K562 (cell line): ENCODE data around the gene MBNL2. TPM values are rescaled to one million over a fixed set of nuclear protein-coding genes. Genes with fewer than 3 reads are reported as not detected.

Experiments used
- ATAC-seq: fragments of 200-7000 bp; cut with Tn5 transposase; 3 replicates; pipeline ENCODE4 v1.9.1; 2020; ENCODE audit warnings: moderate library complexity
- BruUV-seq: library from RNA; stranded (reverse); fragments of 400-500 nt; replicated peaks from 2 replicates; lab custom pipeline; 2021; lab: Mats Ljungman, UMichigan
- CTCF ChIA-PET: fragments of 300-600 bp; formaldehyde crosslinking; extraction: SDS; loops from one replicate; lab custom pipeline; 2021; ENCODE audit warnings: low intra/inter-chr PET ratio; lab: Yijun Ruan, JAX
- POLR2A ChIA-PET: fragments of 300-600, 350-650 bp; sonication (Branson Sonifier 250); formaldehyde crosslinking; extraction: SDS; loops from one replicate; lab custom pipeline; 2021; ENCODE audit warnings: antibody characterized with exemption, inconsistent platforms; lab: Yijun Ruan, JAX
- DNase-seq, 4 experiments: peaks; one replicate each; pipeline versions ENCODE4 v3.0.0 to v3.0.0-alpha.2; 2011 to 2018; ENCODE audit warnings: low spot score in 3 of 4, mixed read lengths in 3 of 4; ENCODE audit errors: extremely low read depth in 1 of 4
- FAIRE-seq: peaks from 2 replicates; lab custom pipeline; 2011; peaks lifted over from hg19 to GRCh38; lab: Jason Lieb, UNC
- H2AFZ ChIP-seq: 2 replicates; pipeline ENCODE4 v1.6.0; 2011; ENCODE audit warnings: low read depth, low read length, control low read depth, inconsistent platforms
- H3K27ac ChIP-seq: fragments of 200-600 bp; 3 replicates; pipeline ENCODE4 v1.8.0; 2011; ENCODE audit warnings: low read depth, mild to moderate bottlenecking, control low read depth, inconsistent platforms, low read length, moderate library complexity, mixed read lengths; ENCODE audit errors: extremely low read depth
- H3K27me3 ChIP-seq, 2 experiments: fragments of 300-600 bp in 1 of 2; 2 replicates in 1 of 2; 3 replicates in 1 of 2; pipeline versions ENCODE4 v1.6.0 to v1.8.0; 2011; ENCODE audit warnings: inconsistent platforms in 2 of 2, low read length in 2 of 2, mild to moderate bottlenecking in 1 of 2, mixed read lengths in 1 of 2, moderate library complexity in 1 of 2; ENCODE audit not compliant: control insufficient read depth in 2 of 2, insufficient read depth in 2 of 2
- H3K36me3 ChIP-seq: fragments of 300-600 bp; 3 replicates; pipeline ENCODE4 v1.8.0; 2011; ENCODE audit warnings: mild to moderate bottlenecking, low read length, inconsistent platforms; ENCODE audit not compliant: control insufficient read depth, insufficient read depth
- H3K4me1 ChIP-seq, 2 experiments: fragments of 200-600 bp in 1 of 2; replicated peaks in 1 of 2; 2 replicates in 1 of 2; 3 replicates in 1 of 2; pipeline versions ENCODE4 v1.5.1 to v1.8.0; 2011; ENCODE audit warnings: inconsistent platforms in 2 of 2, low read length in 2 of 2, mild to moderate bottlenecking in 1 of 2, mixed read lengths in 1 of 2, moderate library complexity in 1 of 2; ENCODE audit not compliant: control insufficient read depth in 2 of 2, insufficient read depth in 2 of 2
- H3K4me2 ChIP-seq: 2 replicates; pipeline ENCODE4 v1.6.1; 2011; ENCODE audit warnings: low read length, control low read depth, inconsistent platforms, mixed read lengths; ENCODE audit not compliant: insufficient read depth
- H3K4me3 ChIP-seq: fragments of 200-600 bp; sonication (generic), shearing (Covaris generic); 2 replicates; pipeline ENCODE4 v1.5.1; 2016; ENCODE audit warnings: control low read depth, inconsistent platforms
- H3K79me2 ChIP-seq: fragments of 200-600 bp; 3 replicates; pipeline ENCODE4 v1.8.0; 2011; ENCODE audit warnings: low read length, inconsistent platforms; ENCODE audit not compliant: control insufficient read depth, insufficient read depth
- H3K9ac ChIP-seq, 2 experiments: 2 replicates each; pipeline versions ENCODE4 v1.6.0 to v1.6.1; 2011; ENCODE audit warnings: low read depth in 2 of 2, low read length in 2 of 2, control low read depth in 1 of 2, inconsistent platforms in 1 of 2, mild to moderate bottlenecking in 1 of 2, mixed read lengths in 1 of 2; ENCODE audit not compliant: insufficient read depth in 1 of 2
- H3K9me1 ChIP-seq: one replicate; pipeline ENCODE4 v1.6.0; 2011; ENCODE audit warnings: inconsistent platforms, mild to moderate bottlenecking, low read length, moderate library complexity; ENCODE audit not compliant: control insufficient read depth, insufficient read depth
- H3K9me3 ChIP-seq: replicated peaks from 2 replicates; pipeline ENCODE4 v1.5.1; 2011; ENCODE audit warnings: low read depth, low read length, inconsistent platforms; ENCODE audit not compliant: control insufficient read depth, insufficient read depth
- H4K20me1 ChIP-seq: replicated peaks from 2 replicates; pipeline ENCODE4 v1.6.1; 2011; ENCODE audit warnings: low read length, inconsistent platforms, mixed read lengths; ENCODE audit not compliant: control insufficient read depth, insufficient read depth
- BMI1 ChIP-seq: fragments of 150-350 bp; IDR thresholded peaks from 2 replicates; pipeline ENCODE4 v1.6.1; 2014; ENCODE audit warnings: low read length
- CBX1 ChIP-seq: sonication (generic); IDR thresholded peaks from 2 replicates; pipeline ENCODE4 v1.6.1; 2016; ENCODE audit warnings: antibody characterized with exemption, low read depth, mild to moderate bottlenecking
- DACH1 ChIP-seq: fragments of 450-650 bp; IDR thresholded peaks from 2 replicates; pipeline ENCODE4 v1.6.1; 2018; ENCODE audit not compliant: partially characterized antibody
- FOXK1 ChIP-seq: sonication (generic); formaldehyde crosslinking; IDR thresholded peaks from 2 replicates; pipeline ENCODE4 v1.8.0; 2022; ENCODE audit warnings: missing genetic modification reagents, mild to moderate bottlenecking, borderline replicate concordance
- MXI1 ChIP-seq: IDR thresholded peaks from 2 replicates; pipeline ENCODE4 v1.6.1; 2011; ENCODE audit warnings: low read depth, mild to moderate bottlenecking, improper control_type of control experiment, low read length
- NFE2 ChIP-seq: IDR thresholded peaks from 2 replicates; pipeline ENCODE4 v1.6.1; 2014; ENCODE audit warnings: antibody characterized with exemption, low read depth
- SMARCE1 ChIP-seq: fragments of 450-650 bp; IDR thresholded peaks from 2 replicates; pipeline ENCODE4 v1.7.1; 2016; ENCODE audit warnings: mild to moderate bottlenecking
- STAT5B ChIP-seq: fragments of 250-450 bp; sonication (Bioruptor Pico); IDR thresholded peaks from 2 replicates; pipeline ENCODE4 v1.8.0; 2021; ENCODE audit warnings: mild to moderate bottlenecking, inconsistent platforms
- XRCC5 ChIP-seq: fragments of 200-400 bp; formaldehyde crosslinking; IDR thresholded peaks from 2 replicates; pipeline ENCODE4 v1.6.1; 2017; ENCODE audit warnings: low read depth, mild to moderate bottlenecking, low read length
- ZBTB8A ChIP-seq: fragments of 450-650 bp; IDR thresholded peaks from 2 replicates; pipeline ENCODE4 v1.6.1; 2018; ENCODE audit warnings: mild to moderate bottlenecking, moderate library complexity; ENCODE audit not compliant: partially characterized antibody
- ZFP30 ChIP-seq: fragments of 250-450 bp; sonication (Bioruptor Pico); IDR thresholded peaks from 2 replicates; pipeline ENCODE4 v1.8.0; 2022; ENCODE audit warnings: moderate library complexity, mild to moderate bottlenecking, inconsistent platforms, borderline replicate concordance
- ZNF197 ChIP-seq: fragments of 200-800 bp; sonication (Bioruptor generic); IDR thresholded peaks from 2 replicates; pipeline ENCODE4 v1.6.1; 2016; ENCODE audit warnings: low read depth, missing genetic modification characterization, missing compliant biosample characterization
- ZNF75A ChIP-seq: fragments of 450-650 bp; formaldehyde crosslinking; IDR thresholded peaks from 2 replicates; pipeline ENCODE4 v1.4.0; 2020; ENCODE audit warnings: mild to moderate bottlenecking
- WGBS: fragments of 100-300 bp; shearing (Covaris generic); methylation state at CpG from one replicate; pipeline ENCODE4 v1.1.6; 2016; ENCODE audit warnings: low coverage, mixed read lengths; ENCODE audit not compliant: insufficient coverage; ENCODE audit errors: missing lambda C conversion rate; 5-methylcytosine and 5-hydroxymethylcytosine counted together
- in situ Hi-C: fragments of 300-500 bp; cut with MboI; formaldehyde crosslinking; loops from 4 replicates; pipeline ENCODE4 v1.15.0; 2018; ENCODE audit warnings: inconsistent platforms, mixed read lengths
- intact Hi-C: fragments of 100-400 bp; cut with micrococcal nuclease; formaldehyde crosslinking; loops from 2 replicates; pipeline ENCODE4 v1.14.2; 2022
- polyA plus RNA-seq, 8 experiments: library from polyadenylated mRNA; depleted of rRNA in 4 of 8; stranded (reverse) in 5 of 8; unstranded in 3 of 8; fragments of >200 nt; fragmentation: Nextera tagmentation in 2 of 8; fragmentation: Illumina TruSeq in 1 of 8; extraction: Ambion mirVana in 2 of 8; extraction: Trizol in 1 of 8; gene quantifications; 2 replicates each; pipeline versions ENCODE4 v1.2.1 to v1.2.3, GENCODE V29; 2011 to 2014; ENCODE audit warnings: inconsistent platforms in 1 of 8, missing spikeins in 1 of 8
- total RNA-seq, 7 experiments: library from RNA; depleted of rRNA in 6 of 7; stranded (reverse); fragments of >200 nt in 6 of 7; fragmentation: Illumina TruSeq in 2 of 7; extraction: Trizol in 2 of 7; gene quantifications; 2 replicates each; pipeline versions ENCODE4 v1.2.1 to v1.2.3, GENCODE V29; 2011 to 2021; ENCODE audit warnings: low replicate concordance in 1 of 7
- TF ChIP-seq, protein P1 (sequence below), 2 experiments: fragments of 200-800 bp in 1 of 2; sonication (Bioruptor generic) in 1 of 2; sonication (generic) in 1 of 2; formaldehyde crosslinking in 1 of 2; IDR thresholded peaks in 1 of 2; conservative IDR thresholded peaks in 1 of 2; 2 replicates each; pipeline versions ENCODE4 v1.5.0 to v1.6.1; 2016 to 2020; ENCODE audit warnings: missing compliant biosample characterization in 1 of 2, missing genetic modification characterization in 1 of 2, missing genetic modification reagents in 1 of 2

MBNL2 gene
- total and polyA plus RNA-seq, 9 of the 15 experiments (the other 6 are each of a cell fraction or from before 2014, with no cell fraction given): 7.0 to 24.8 (median 13.8) TPM

DNA sequence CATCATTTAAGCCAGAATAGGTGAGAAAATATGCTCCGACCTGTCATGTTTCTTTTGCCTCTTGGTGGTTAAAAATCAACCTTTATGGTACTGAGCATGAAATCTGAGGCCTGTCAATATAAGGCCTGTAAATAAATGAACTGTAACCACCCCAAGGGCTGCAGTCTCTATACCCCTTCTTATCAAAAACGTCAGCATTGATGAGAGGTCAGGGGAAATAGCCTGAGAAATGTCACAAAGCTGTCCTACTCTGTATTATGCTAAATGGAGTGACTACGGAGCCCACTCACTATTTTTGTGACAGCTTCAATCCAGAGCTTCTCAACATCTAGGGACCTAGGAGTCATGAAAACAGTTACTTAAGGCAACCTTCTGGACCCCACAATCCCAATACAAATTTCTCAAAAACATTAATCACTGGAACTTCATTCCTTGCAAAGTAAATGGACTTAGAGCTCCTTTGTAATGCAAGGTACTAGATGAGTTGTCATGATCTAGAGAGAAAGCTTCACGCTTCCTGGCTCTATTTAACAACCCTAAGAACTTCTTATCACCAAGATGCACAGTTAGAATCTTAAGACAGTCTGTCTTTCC is 209.1 kb downstream of the MBNL2 start (continued):
- no peak for TF ChIP-seq ZNF75A (CRISPR knock-in tag)
- no peak for TF ChIP-seq ZBTB8A
- no peak for TF ChIP-seq CBX1
- no peak for TF ChIP-seq BMI1
- no peak for TF ChIP-seq FOXK1 (CRISPR knock-in tag)

- in situ Hi-C loops (no loop called here), intact Hi-C loops (loop anchor here (2.0 to 10.0 kb wide), 3 partner anchors 172 to 1758 kb away; partner anchors contain the start of genes DNAJC3 and MBNL2)
- no peak overlapping the region for H3K27ac ChIP-seq
- BruUV-seq: no TSS peak
- no peak overlapping the region for H2AFZ ChIP-seq
- ATAC-seq (no peak), FAIRE-seq (no peak), DNase-seq (no peak)
- WGBS: 92% methylated on average over 16 of the region's 19 CpGs
- H3K9me1 ChIP-seq: no peaks in the 10 kb centered on the region
- H3K36me3 ChIP-seq: no peaks in the 10 kb centered on the region
- peaks cover 6 to 16% of the 10 kb centered on the region in 2 experiments; a peak in 4 of 5 replicates for H3K4me1 ChIP-seq
- ChIA-PET CTCF (no interaction called here), POLR2A (interaction anchor here (0.7 to 1.2 kb wide), 2 partner anchors 18 to 73 kb away, joined by 4 read pairs; no protein-coding TSS in a partner anchor)
- H3K4me2 ChIP-seq: no peak overlapping the region
- H3K27me3 ChIP-seq: no peaks in the 10 kb centered on the region
- no peak overlapping the region for H3K9ac ChIP-seq
- H3K4me3 ChIP-seq: no peak overlapping the region
- TF ChIP-seq, protein P1, sequence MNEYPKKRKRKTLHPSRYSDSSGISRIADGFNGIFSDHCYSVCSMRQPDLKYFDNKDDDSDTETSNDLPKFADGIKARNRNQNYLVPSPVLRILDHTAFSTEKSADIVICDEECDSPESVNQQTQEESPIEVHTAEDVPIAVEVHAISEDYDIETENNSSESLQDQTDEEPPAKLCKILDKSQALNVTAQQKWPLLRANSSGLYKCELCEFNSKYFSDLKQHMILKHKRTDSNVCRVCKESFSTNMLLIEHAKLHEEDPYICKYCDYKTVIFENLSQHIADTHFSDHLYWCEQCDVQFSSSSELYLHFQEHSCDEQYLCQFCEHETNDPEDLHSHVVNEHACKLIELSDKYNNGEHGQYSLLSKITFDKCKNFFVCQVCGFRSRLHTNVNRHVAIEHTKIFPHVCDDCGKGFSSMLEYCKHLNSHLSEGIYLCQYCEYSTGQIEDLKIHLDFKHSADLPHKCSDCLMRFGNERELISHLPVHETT (CRISPR knock-in tag; conservative IDR thresholded peaks at IDR 0.05 in 1 of 2, IDR thresholded peaks at IDR 0.05 in 1 of 2): no peak
- no peak for TF ChIP-seq ZNF197 (CRISPR knock-in tag)
- TF ChIP-seq STAT5B (CRISPR knock-in tag): no peak
- TF ChIP-seq XRCC5: no peak
- no peak for TF ChIP-seq NFE2
- no peak for TF ChIP-seq ZFP30
- no peak for TF ChIP-seq MXI1
- TF ChIP-seq SMARCE1: no peak
- no peak for TF ChIP-seq DACH1
- no peaks in the 10 kb centered on the region; the same call in 1 of the 2 replicates for H3K9me3 ChIP-seq
- peaks cover 21% of the 10 kb centered on the region for H3K79me2 ChIP-seq
- H4K20me1 ChIP-seq: no peaks in the 10 kb centered on the region
These were observed 210.2 kb downstream of the MBNL2 start for GRCh38 chr13:97432232-97432916.
